Adrenal gland (tissue), 5 donors: ENCODE data around the gene NFATC1.

ENCODE experiments used
- POLR2A ChIP-seq, 2 donors: fragments of 450-650 bp; IDR thresholded peaks; one replicate each; pipeline ENCODE4 v1.6.1; 2017; ENCODE audit warnings: antibody characterized with exemption in 2 of 2, mild to moderate bottlenecking in 2 of 2, moderate library complexity in 1 of 2
- TF ChIP-seq, protein P1 (sequence below), 6 experiments: fragments of 450-650 bp in 4 of 6; fragments of 200-600 bp in 2 of 6; sonication (generic) in 1 of 6; IDR thresholded peaks; 1 replicate in 5 of 6; 2 replicates in 1 of 6; pipeline versions ENCODE4 v1.5.1 to v1.8.0; 2016 to 2021; ENCODE audit warnings: antibody characterized with exemption in 6 of 6, mild to moderate bottlenecking in 2 of 6, moderate library complexity in 1 of 6
- donor health status: DM: no; HTN: no; CAD: no.

DNA sequence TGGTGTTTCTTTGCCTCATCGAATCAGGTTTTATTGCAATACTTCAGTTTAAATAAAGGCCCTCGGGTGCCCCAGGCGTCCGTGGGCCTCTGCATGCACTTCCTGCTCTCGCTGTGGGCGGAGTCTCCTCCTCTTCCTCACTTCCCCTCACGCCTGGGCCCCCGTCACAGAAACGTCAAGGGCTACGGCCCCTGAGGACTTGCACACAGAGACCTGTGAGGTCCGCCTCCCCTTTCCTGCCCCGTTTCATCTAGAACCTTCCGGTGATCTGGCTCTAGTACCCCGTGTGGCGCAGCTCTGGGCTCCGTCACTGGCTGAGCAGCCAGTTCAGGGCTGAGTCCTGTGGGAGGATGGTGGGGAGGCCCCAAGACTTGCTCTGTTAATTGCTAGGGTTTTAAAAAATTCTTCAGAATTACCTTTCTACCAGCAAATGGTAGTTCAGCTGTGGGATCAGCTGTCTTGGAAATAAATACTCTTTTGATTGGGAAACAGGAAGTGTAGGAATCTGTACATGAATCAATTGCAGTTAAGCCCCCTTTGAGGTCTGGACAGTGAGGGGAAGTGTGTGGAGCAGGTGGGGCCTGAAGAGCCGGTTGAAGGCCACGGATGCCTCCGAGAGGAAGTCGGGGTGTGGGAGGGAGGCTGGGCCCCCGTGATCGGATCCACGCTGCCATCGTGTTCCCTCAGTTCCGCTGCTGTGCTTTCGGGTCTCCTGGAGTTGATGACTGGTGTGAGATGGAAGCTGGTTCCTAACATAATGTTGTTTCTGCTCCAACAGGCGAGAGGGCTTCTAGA is 10.2 kb downstream of the NFATC1 start:
- TF ChIP-seq, protein P1, sequence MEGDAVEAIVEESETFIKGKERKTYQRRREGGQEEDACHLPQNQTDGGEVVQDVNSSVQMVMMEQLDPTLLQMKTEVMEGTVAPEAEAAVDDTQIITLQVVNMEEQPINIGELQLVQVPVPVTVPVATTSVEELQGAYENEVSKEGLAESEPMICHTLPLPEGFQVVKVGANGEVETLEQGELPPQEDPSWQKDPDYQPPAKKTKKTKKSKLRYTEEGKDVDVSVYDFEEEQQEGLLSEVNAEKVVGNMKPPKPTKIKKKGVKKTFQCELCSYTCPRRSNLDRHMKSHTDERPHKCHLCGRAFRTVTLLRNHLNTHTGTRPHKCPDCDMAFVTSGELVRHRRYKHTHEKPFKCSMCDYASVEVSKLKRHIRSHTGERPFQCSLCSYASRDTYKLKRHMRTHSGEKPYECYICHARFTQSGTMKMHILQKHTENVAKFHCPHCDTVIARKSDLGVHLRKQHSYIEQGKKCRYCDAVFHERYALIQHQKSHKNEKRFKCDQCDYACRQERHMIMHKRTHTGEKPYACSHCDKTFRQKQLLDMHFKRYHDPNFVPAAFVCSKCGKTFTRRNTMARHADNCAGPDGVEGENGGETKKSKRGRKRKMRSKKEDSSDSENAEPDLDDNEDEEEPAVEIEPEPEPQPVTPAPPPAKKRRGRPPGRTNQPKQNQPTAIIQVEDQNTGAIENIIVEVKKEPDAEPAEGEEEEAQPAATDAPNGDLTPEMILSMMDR (IDR thresholded peaks at IDR 0.05) = no peak
- no peak for TF ChIP-seq POLR2A (IDR thresholded peaks at IDR 0.05)
